Raji (cell line): ENCODE measurements around the gene PLXDC2.

ENCODE experiments used
- POLR2A ChIP-seq: IDR thresholded peaks from 2 replicates; pipeline ENCODE4 v1.6.1; 2011; ENCODE audit warnings: low read depth, low read length, control low read depth; ENCODE audit not compliant: insufficient read depth

Gene PLXDC2

DNA sequence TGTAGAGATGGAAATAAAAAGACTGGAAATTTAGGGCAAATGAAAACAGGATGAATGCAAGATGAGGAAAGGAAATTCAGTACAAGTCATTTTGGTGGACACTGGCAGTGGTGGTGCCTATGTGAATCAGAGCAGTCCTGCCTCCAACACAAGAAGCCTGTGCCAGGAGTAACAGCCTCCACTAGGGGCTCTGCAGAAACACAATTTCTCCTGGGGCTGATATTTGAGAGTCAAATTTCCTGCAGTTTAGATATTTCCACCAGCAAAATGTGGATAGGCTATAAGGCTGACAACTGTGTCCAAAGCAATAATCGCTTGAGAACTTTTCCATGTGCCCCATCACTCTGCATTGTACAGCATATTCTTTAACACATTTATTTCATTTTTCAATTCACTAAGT, 4.7 kb upstream of the PLXDC2 start:
- TF ChIP-seq POLR2A, result no peak

DNA sequence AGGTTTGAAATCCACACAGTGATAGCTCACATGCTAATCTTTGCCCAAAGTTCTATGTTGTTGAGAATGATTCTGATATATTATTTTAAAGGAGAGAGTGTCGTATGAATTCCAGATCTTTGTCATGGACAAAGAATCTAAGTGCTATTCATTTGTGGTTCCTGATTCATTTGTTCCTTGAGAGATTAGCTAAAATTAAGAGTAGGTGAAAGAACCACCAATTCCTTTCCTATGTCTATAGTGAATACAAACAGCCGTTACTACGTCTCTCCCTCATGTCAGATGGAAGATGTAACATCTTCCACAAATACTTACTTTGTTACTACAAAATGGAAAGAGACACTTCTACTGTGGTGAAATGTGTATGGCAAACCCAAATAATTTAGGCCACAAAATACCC, 3.3 kb upstream of the PLXDC2 start:
- TF ChIP-seq POLR2A, result no peak

DNA sequence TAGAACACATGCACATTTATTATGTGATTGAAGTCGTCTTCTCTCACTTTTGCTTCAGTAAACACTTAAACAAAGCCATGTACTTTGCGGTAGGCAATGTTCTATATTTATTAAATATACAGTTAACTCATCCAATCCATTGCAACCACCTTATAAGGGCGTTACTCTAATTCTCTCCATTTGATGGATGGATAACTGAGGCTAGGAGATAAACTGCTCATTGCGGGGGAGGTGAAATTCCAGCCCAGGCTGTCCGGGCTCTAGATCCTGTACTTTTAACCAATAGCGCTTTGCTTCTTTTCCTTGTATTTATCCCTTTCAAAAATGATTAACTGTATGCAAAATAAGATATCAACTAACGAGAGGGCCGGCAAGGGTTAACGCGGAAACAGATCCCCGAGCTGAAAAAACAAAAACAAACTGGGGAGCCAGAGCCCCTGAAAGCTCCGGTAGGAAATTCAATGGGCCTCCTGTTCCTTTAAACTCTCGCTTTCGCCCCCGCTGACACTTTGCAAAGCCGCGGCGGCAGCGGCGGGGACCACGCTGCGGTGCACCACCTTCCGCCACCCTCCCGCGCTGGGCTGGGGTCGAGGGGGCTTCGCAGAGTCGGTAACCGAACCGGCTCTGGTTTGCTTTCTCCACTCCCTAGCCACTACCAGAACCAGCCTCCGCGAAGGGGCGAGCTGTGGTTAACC, 1.0 kb upstream of the PLXDC2 start:
- TF ChIP-seq POLR2A, result no peak

DNA sequence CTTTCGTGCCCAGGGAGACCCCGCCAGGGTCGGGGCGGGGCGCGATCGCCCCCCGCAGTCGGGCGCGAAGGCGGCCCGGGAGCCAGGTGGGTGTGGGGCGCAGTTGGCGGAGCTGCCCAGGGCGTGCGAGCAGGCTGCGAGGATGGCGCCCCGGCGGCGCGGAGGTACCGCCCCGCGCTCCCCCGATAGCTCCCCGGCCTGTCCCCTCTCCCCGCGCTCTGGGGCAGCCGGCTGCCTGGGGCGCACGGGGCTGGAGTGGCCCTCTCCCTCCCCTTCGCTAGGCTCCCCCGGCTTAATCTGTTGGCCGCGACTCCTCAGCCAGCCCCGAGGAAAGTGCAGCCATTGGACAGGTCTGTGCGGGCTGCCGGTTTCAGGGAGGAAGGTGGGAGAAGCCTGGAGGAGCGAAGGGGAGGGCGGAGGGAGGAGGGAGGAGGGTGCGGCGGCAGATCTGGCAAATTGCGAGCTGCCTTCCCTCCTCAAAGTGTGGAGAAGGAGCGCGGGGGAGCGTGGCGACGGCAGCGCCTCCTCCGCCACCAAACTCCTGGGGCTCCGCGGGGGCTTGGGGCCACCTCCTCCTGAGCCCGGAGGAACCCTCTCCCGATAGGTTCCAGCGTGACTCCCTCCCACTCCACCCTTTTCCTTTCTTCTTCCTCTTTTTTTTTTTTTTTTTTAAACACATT, 361 bp upstream of the PLXDC2 start:
- TF ChIP-seq POLR2A, result no peak

DNA sequence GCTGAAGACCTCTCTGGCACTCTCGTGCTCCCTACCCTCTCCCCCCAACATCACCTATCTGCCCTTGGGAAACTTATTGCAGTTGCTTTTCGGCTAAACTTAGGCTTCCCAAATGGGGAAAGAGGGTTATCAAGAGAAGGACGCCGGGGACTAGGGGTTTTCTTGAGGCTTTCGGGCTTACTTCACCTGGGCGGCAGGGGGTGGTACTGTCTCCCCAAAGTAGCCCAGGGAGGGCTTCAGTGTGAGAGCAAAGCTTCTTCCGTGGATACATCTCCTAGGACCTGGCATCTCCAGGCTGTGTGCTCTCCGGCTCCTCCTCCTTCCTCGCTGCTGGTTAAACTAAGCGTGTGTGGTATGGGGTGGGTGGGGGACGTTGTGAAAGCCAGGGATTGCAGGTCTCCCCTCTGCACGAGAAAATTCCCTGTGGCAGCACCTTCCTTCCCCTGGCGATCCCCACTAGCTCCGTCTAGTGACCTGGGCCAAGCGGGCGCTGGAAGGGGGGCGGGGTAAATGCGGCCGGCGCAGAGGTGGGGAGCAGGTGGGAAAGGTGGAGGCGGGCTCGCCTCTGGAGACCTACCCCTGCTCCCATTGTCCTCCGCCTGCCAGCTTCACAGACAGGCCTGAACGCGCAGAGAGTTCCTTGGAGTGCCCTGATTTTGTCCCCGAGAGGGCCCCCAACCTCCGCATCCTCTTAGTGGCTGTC, 1.1 kb downstream of the PLXDC2 start:
- no peak for TF ChIP-seq POLR2A

DNA sequence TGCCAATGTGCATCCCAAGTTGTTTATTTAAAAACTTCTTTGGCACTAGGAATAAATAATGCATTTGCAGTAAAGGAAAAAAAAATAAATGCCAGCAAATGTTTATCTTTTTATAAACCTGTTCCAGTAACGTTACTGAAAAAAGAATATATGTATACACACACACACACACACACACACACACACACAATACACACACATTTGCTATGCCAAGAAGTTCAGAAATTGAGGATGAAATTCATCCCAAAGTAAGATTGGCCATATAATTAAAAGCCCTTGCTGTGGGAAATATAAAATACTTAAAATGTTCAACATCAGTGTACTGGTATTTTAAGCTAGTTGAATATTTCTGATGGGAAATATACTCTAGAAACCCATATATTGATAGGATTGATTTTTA, 2.6 kb downstream of the PLXDC2 start:
- no peak for TF ChIP-seq POLR2A

DNA sequence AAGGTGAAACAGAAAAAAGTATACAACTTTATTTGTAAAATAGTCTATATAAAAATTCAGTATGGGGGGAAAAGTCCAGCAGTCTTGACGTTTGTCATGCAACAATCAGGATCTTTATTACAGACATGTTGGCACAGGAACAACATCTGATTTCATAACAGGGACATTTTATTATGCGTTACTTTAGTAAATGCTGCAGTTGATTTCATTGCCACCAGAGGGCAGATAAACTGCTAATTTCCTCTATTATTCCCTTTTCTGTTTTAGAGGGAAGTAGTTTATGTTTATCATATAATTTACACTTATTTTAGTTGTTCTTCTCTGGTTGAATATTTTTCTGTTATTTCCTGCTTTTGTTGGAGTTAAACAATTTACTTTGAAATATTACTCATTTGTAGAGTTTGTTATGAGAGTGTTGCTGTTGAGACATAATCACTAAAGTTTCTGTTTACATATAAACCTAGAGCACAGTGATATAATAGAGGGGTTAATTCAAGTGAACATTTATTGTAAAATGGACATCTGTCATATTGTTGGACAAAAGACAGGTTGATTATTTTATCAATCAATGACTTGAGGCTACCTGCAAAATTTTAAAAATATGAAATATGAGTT, 3.3 kb downstream of the PLXDC2 start:
- TF ChIP-seq POLR2A, result no peak

DNA sequence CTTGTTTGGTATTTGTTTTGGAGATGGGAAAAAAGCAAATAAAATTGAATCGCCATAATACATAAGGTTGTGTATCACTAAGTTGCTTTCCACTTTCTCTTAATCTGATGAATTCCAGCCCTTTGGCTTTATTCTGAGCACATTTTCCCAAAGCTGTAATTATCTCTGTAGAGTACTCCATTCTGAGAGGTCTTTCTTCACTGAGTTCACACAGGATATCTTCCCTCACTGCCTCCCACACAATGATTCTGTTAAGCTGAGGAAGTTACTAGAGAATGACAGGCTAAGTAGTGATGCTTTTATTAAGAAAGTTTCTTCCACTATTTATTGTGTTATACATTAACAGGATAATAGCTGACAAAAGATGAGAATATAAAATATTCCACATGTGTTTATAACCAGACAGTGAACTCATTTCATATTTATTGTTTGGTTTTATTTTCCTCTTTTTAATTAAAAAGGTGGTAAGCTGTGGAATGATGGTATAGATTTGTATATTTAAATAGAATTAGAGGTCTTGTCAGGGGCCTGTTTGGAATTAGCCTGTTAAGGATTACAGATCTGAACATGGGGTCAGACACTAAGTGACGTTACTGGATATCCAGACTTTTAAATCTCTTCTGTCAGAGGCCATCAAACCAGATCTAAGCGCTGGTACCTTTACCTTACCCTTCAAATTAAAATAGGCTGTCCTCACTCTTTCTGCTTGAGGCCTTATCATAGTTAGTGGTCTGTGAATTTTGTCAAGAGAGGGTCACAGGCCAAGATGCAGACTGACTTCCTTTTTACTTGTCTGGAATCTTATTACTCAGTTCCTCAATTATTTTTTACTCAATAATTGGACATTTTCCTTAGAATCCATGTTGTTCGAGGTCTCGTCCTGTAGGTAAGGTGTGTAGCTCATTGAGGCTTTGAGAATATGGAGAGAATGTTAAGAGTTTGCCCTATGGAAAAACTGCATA, 8.4 kb downstream of the PLXDC2 start:
- TF ChIP-seq POLR2A, result no peak

DNA sequence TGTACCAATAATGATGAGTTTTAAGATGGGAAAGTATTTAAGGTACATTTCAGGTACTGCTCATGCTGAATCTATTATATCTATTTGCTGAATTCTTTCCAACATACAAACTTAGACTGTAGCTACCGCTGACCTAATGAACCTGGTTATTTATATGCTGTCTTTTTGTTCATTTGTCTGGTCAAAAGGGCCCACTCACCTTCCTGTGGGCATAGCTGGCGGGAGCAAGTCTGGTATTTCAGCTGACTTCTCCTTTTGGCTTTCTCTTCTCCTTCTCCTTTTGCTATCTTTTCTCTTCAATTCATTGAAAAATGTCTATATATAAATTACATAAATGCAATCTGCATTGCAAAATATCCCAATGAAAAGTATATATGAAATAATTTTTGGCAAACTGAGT, 9.5 kb downstream of the PLXDC2 start:
- TF ChIP-seq POLR2A, result no peak

DNA sequence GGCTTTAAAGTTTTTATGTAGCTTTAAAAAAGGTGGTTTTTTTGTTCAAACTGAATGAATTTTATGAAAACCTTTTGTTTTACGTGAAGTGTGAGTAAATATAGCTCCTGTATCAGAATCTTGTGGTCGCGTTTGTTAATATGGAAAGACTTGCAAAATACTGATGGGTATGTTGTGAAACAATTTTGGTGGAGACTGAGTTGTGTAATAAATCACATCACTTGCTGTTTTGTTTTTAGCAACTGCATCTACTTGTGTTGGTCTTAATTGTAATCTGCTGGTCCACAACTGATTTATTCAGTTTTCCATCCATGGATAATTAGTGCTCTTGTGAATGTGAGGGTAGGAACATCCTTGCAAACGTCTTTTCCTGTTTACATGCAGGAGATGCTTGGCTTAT, 10.5 kb downstream of the PLXDC2 start:
- TF ChIP-seq POLR2A, result no peak

DNA sequence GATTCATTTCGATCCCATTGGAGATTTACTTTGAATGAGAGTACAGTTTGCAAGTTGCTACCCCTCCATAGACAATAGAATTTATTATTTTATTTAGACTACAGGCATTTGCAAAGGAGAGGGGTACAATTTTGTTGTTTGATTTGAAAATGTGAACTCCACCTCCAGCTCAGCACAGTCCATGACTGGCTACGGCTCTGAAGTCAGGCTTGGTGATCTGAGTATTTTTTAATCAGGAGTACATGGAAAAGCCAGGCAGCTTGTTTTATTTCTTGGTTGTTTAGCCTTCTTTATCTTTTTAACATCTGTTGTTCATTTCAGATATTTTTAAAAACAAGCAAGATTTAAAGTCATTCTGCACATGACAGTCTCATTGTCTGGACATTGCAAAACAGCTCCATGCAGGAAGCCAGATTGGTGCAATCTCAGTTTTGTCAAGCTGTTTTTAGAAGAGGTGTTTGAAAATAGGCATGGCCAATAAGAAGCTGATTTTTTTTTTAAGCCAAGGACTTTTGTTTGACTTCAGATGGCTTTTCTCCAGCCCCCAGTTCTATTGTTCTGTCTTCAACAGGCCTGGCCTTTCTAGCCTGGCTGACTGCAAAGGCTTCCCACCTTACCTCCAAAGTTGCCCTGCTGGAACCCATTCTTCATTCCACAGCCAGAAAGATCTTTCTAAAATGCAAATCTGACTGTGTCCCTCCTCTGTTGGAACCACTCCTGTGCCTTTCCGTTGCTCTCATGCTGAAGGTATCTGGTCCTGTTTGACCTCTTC, 12.2 kb downstream of the PLXDC2 start:
- TF ChIP-seq POLR2A, result no peak

DNA sequence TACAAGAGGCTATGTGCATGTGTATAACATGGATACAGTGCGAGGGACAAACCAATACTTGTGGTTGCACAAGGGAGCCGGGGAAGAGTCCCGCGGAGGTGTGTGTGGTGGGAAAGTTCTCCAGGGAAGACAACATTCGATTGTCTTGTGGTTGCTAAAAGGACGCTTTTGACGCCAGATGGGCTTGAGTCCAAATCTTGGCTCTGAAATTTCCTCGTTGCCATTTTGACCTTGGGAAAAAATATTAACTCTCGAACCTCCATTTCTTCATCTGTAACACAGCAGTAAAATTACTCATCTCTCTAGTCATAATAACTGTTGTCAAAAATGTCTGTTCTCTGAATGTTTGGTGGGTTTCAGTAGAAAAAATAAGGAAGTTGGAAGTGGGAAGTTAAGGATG, 16.5 kb downstream of the PLXDC2 start:
- TF ChIP-seq POLR2A, result no peak

DNA sequence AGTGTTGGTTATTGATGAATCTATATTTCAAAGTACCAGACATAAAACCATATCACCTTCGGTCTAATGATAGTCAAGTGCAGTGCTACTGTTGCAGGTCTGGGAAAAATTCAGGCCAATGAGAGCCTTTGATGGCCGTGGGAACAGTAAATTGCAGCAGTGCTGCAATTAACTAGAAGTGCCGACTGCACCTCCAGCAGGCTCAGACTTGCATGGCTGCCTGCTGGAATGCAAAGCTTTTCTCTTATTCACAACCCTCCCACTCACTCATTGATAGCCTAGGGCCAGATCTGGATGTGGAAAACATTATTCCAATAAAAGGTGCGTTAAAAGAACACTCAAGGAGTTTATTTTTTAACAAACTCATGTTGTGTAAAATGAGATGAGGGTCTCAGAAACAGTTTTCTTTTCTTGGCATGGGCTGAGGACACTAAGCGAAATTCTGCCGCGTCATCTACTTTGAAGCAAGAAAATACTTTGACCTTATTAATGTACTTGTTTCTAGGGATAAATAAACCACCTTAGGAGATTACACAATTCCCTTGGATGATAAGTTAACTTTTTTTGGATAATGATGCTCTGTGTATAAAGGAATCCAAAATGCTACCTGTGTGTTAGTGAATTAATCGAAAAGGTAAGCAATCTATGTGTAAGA, 17.1 kb downstream of the PLXDC2 start:
- no peak for TF ChIP-seq POLR2A
